ENCODE measurements around the gene GABARAP.
A peak's percentile ranks its signal among the peaks of the same experiment; 100 is the strongest.

GABARAP gene

GRCh38 chr17:7241090-7241733, 1.0 kb downstream of the GABARAP start:
- DNase-seq (ENCODE audit: low read depth in 4 of 4, low spot score in 1 of 4) = no peak

- no peak for DNase-seq (ENCODE audit: low read depth in 4 of 4, low spot score in 1 of 4)
Measured at GRCh38 chr17:7240375-7240774, 1.9 kb downstream of the GABARAP start.

GRCh38 chr17:7239091-7240027, 2.9 kb downstream of the GABARAP start, which contains the start of gene PHF23:
PHF23 (minus strand) TSS chr17:7239457; CDS start chr17:7239279, 178 bp downstream.
- peak; percentile 83 to 97 (median 94) for DNase-seq (ENCODE audit: low read depth in 4 of 4, low spot score in 1 of 4)

GRCh38 chr17:7238420-7239090, 3.7 kb downstream of the GABARAP start:
- no peak for DNase-seq (ENCODE audit: low read depth in 4 of 4, low spot score in 1 of 4)

- DNase-seq (ENCODE audit: low read depth in 4 of 4, low spot score in 1 of 4) = peak; percentile 69 to 87 (median 82)
Measured at GRCh38 chr17:7237761-7238419, 4.4 kb downstream of the GABARAP start.

GRCh38 chr17:7237266-7237760, 4.9 kb downstream of the GABARAP start:
- DNase-seq (ENCODE audit: low read depth in 4 of 4, low spot score in 1 of 4) = no peak

- DNase-seq (ENCODE audit: low read depth in 4 of 4, low spot score in 1 of 4) = no peak
Measured at GRCh38 chr17:7236808-7237207, 5.4 kb downstream of the GABARAP start.

GRCh38 chr17:7235693-7236665, 6.3 kb downstream of the GABARAP start:
- DNase-seq (ENCODE audit: low read depth in 4 of 4, low spot score in 1 of 4) = no peak

GRCh38 chr17:7234083-7234951, 7.9 kb downstream of the GABARAP start, which contains the start of gene DVL2:
DVL2 (minus strand) TSS chr17:7234517; CDS start chr17:7234262, 255 bp downstream.
- peak; percentile 86 to 94 (median 88) for DNase-seq (ENCODE audit: low read depth in 4 of 4, low spot score in 1 of 4)

GRCh38 chr17:7233701-7234082, 8.6 kb downstream of the GABARAP start:
- DNase-seq (ENCODE audit: low read depth in 4 of 4, low spot score in 1 of 4) = no peak

GRCh38 chr17:7232114-7232513, 10.1 kb downstream of the GABARAP start:
- no peak for DNase-seq (ENCODE audit: low read depth in 4 of 4, low spot score in 1 of 4)

GRCh38 chr17:7229504-7229903, 12.7 kb downstream of the GABARAP start:
- DNase-seq (ENCODE audit: low read depth in 4 of 4, low spot score in 1 of 4) = no peak

- no peak for DNase-seq (ENCODE audit: low read depth in 4 of 4, low spot score in 1 of 4)
Measured at GRCh38 chr17:7228920-7229319, 13.3 kb downstream of the GABARAP start.

GRCh38 chr17:7226721-7227710, 15.2 kb downstream of the GABARAP start:
- DNase-seq (ENCODE audit: low read depth in 4 of 4, low spot score in 1 of 4) = no peak

GRCh38 chr17:7225711-7226331, 16.4 kb downstream of the GABARAP start:
- no peak for DNase-seq (ENCODE audit: low read depth in 4 of 4, low spot score in 1 of 4)

- no peak for DNase-seq (ENCODE audit: low read depth in 4 of 4, low spot score in 1 of 4)
Measured at GRCh38 chr17:7224661-7225111, 17.6 kb downstream of the GABARAP start.

- DNase-seq (ENCODE audit: low read depth in 4 of 4, low spot score in 1 of 4) = no peak
Measured at GRCh38 chr17:7224110-7224509, 18.1 kb downstream of the GABARAP start.

Measured in stimulated activated CD4-positive, alpha-beta T cell treated with anti-CD3 and anti-CD28 coated beads, Interleukin-1b, Interleukin-23, amount 100 ng/mL, for 24 hours (primary cell).